Middle frontal gyrus (tissue), 1 donor: ENCODE results near the gene TUBB8.
"Not testable (repeated sequence)": the region's sequence is repeated elsewhere in the genome, so short reads cannot be mapped to it uniquely, and the experiment has no call there.

ENCODE experiments used
- DNase-seq: peaks from one replicate; pipeline ENCODE4 v3.0.0-alpha.2; 2015; ENCODE audit warnings: low spot score; ENCODE audit errors: extremely low spot score

Gene TUBB8

GRCh38 chr10:48996-49395 is at the start of gene TUBB8:
Gene TUBB8, minus strand, starts transcription at chr10:49296. Its CDS starts 58 bp downstream, at chr10:49238.
- no peak for DNase-seq

- DNase-seq = no peak
These were observed 47.4 kb upstream of the TUBB8 start for GRCh38 chr10:96466-96865.

GRCh38 chr10:95356-96115 is 46.4 kb upstream of the TUBB8 start:
- no peak for DNase-seq

- no peak for DNase-seq
These were observed 45.5 kb upstream of the TUBB8 start for GRCh38 chr10:94613-95012.

- DNase-seq = no peak
These were observed 43.8 kb upstream of the TUBB8 start for GRCh38 chr10:92846-93245.

- no peak for DNase-seq
These were observed 43.1 kb upstream of the TUBB8 start for GRCh38 chr10:92153-92552.

GRCh38 chr10:91313-91712 is 42.2 kb upstream of the TUBB8 start:
- no peak for DNase-seq

GRCh38 chr10:90161-90560 is 41.1 kb upstream of the TUBB8 start:
- no peak for DNase-seq

- no peak for DNase-seq
These were observed 40.2 kb upstream of the TUBB8 start for GRCh38 chr10:89248-89647.

GRCh38 chr10:88253-88652 is 39.2 kb upstream of the TUBB8 start:
- DNase-seq = no peak

- no peak for DNase-seq
These were observed 38.3 kb upstream of the TUBB8 start for GRCh38 chr10:87177-88080.

GRCh38 chr10:86031-86430 is 36.9 kb upstream of the TUBB8 start:
- DNase-seq = no peak

- no peak for DNase-seq
These were observed 35.9 kb upstream of the TUBB8 start for GRCh38 chr10:85044-85443.

GRCh38 chr10:83930-84530 is 34.9 kb upstream of the TUBB8 start:
- no peak for DNase-seq

GRCh38 chr10:80477-81105 is 31.5 kb upstream of the TUBB8 start:
- no peak for DNase-seq

GRCh38 chr10:79532-80215 is 30.6 kb upstream of the TUBB8 start:
- no peak for DNase-seq

GRCh38 chr10:78556-78955 is 29.5 kb upstream of the TUBB8 start:
- no peak for DNase-seq

- not testable (repeated sequence) for DNase-seq
These were observed 25.1 kb upstream of the TUBB8 start for GRCh38 chr10:74266-74621.

GRCh38 chr10:73543-74265 is 24.6 kb upstream of the TUBB8 start:
- peak; percentile 2 for DNase-seq

- not testable (repeated sequence) for DNase-seq
These were observed 19.1 kb upstream of the TUBB8 start for GRCh38 chr10:68156-68555.
